Breast epithelium (tissue), 3 donors: ENCODE data around the gene TNS3.

ENCODE experiments used
- POLR2A ChIP-seq: fragments of 450-650 bp; IDR thresholded peaks from one replicate; pipeline ENCODE4 v1.6.1; 2016; ENCODE audit warnings: antibody characterized with exemption, mild to moderate bottlenecking, moderate library complexity
- POLR2AphosphoS5 ChIP-seq, 3 donors: sonication (generic); formaldehyde crosslinking; IDR thresholded peaks; one replicate each; pipeline ENCODE4 v1.6.1; 2017; ENCODE audit warnings: antibody characterized with exemption in 3 of 3
- TF ChIP-seq, protein P1 (sequence below), 3 donors: fragments of 450-650 bp; IDR thresholded peaks; one replicate each; pipeline ENCODE4 v1.5.1; 2016 to 2017; ENCODE audit warnings: antibody characterized with exemption in 3 of 3, mild to moderate bottlenecking in 3 of 3, moderate library complexity in 3 of 3

- TF ChIP-seq, protein P1, sequence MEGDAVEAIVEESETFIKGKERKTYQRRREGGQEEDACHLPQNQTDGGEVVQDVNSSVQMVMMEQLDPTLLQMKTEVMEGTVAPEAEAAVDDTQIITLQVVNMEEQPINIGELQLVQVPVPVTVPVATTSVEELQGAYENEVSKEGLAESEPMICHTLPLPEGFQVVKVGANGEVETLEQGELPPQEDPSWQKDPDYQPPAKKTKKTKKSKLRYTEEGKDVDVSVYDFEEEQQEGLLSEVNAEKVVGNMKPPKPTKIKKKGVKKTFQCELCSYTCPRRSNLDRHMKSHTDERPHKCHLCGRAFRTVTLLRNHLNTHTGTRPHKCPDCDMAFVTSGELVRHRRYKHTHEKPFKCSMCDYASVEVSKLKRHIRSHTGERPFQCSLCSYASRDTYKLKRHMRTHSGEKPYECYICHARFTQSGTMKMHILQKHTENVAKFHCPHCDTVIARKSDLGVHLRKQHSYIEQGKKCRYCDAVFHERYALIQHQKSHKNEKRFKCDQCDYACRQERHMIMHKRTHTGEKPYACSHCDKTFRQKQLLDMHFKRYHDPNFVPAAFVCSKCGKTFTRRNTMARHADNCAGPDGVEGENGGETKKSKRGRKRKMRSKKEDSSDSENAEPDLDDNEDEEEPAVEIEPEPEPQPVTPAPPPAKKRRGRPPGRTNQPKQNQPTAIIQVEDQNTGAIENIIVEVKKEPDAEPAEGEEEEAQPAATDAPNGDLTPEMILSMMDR (IDR thresholded peaks at IDR 0.05), result no peak
- TF ChIP-seq POLR2AphosphoS5 (IDR thresholded peaks at IDR 0.05), result no peak
- no peak for TF ChIP-seq POLR2A
Measured at GRCh38 chr7:47492716-47493325, 89.1 kb downstream of the TNS3 start.
